HepG2 (cell line): ENCODE measurements around the gene HSPA4L. TPM values are rescaled to one million over a fixed set of nuclear protein-coding genes. Genes with fewer than 3 reads are reported as not detected.

Experiments
- AGO1 ChIP-seq: fragments of 200-400 bp; formaldehyde crosslinking; IDR thresholded peaks from 2 replicates; pipeline ENCODE4 v1.6.1; 2017; ENCODE audit warnings: mild to moderate bottlenecking, low read depth, low read length, moderate library complexity; ENCODE audit not compliant: poor library complexity, severe bottlenecking
- CENPT ChIP-seq: sonication (generic); formaldehyde crosslinking; IDR thresholded peaks from 2 replicates; pipeline ENCODE4 v1.8.0; 2022; ENCODE audit warnings: low read depth, mild to moderate bottlenecking, moderate library complexity, missing genetic modification reagents
- ETV5 ChIP-seq: IDR thresholded peaks from 2 replicates; pipeline ENCODE4 v1.6.1; 2018; ENCODE audit warnings: missing biosample characterization, missing genetic modification reagents, inconsistent platforms, borderline replicate concordance
- GATAD1 ChIP-seq: IDR thresholded peaks from 2 replicates; pipeline ENCODE4 v1.6.1; 2016; ENCODE audit warnings: missing genetic modification reagents, missing compliant biosample characterization
- HMG20B ChIP-seq: conservative IDR thresholded peaks from 2 replicates; pipeline ENCODE4 v1.6.1; 2016; ENCODE audit warnings: missing genetic modification reagents, missing compliant biosample characterization
- IRF1 ChIP-seq: sonication (generic); formaldehyde crosslinking; IDR thresholded peaks from 2 replicates; pipeline ENCODE4 v1.4.0; 2020; ENCODE audit warnings: low read depth, mild to moderate bottlenecking, missing genetic modification reagents
- IRF2 ChIP-seq: IDR thresholded peaks from 2 replicates; pipeline ENCODE4 v1.6.1; 2018; ENCODE audit warnings: missing genetic modification reagents, missing compliant biosample characterization
- KDM4B ChIP-seq: sonication (generic); formaldehyde crosslinking; IDR thresholded peaks from 2 replicates; pipeline ENCODE4 v1.4.0; 2020; ENCODE audit warnings: missing genetic modification reagents
- MNT ChIP-seq: fragments of 450-650 bp; IDR thresholded peaks from 2 replicates; pipeline ENCODE4 v1.6.1; 2016
- NBN ChIP-seq: fragments of 450-650 bp; conservative IDR thresholded peaks from 2 replicates; pipeline ENCODE4 v1.6.1; 2017
- NR2C2 ChIP-seq: sonication (generic); formaldehyde crosslinking; IDR thresholded peaks from 2 replicates; pipeline ENCODE4 v1.4.0; 2020; ENCODE audit warnings: missing genetic modification reagents, mild to moderate bottlenecking, moderate library complexity, borderline replicate concordance
- POLR2AphosphoS5 ChIP-seq: IDR thresholded peaks from 2 replicates; pipeline ENCODE4 v1.6.1; 2012; ENCODE audit warnings: low read depth, low read length
- SATB2 ChIP-seq: sonication (generic); formaldehyde crosslinking; IDR thresholded peaks from 2 replicates; pipeline ENCODE4 v1.5.0; 2020; ENCODE audit warnings: missing genetic modification reagents
- SCMH1 ChIP-seq: sonication (generic); formaldehyde crosslinking; IDR thresholded peaks from 2 replicates; pipeline ENCODE4 v1.9.0; 2021; ENCODE audit warnings: missing genetic modification reagents, mild to moderate bottlenecking, borderline replicate concordance
- ZBTB43 ChIP-seq: sonication (generic); formaldehyde crosslinking; conservative IDR thresholded peaks from 2 replicates; pipeline ENCODE4 v1.4.0; 2020; ENCODE audit warnings: missing genetic modification reagents
- ZFP90 ChIP-seq: sonication (generic); formaldehyde crosslinking; IDR thresholded peaks from 2 replicates; pipeline ENCODE4 v1.8.0; 2022; ENCODE audit warnings: missing genetic modification reagents, mild to moderate bottlenecking, inconsistent platforms, borderline replicate concordance
- ZKSCAN5 ChIP-seq: sonication (generic); formaldehyde crosslinking; IDR thresholded peaks from 2 replicates; pipeline ENCODE4 v1.5.1; 2020; ENCODE audit warnings: mild to moderate bottlenecking, missing genetic modification reagents
- ZNF607 ChIP-seq: sonication (generic); formaldehyde crosslinking; IDR thresholded peaks from 2 replicates; pipeline ENCODE4 v1.5.1; 2020; ENCODE audit warnings: missing genetic modification reagents, mild to moderate bottlenecking, borderline replicate concordance
- polyA plus RNA-seq, 8 experiments: library from polyadenylated mRNA; depleted of rRNA in 3 of 8; stranded (reverse) in 7 of 8; unstranded in 1 of 8; fragments of >200 nt; fragmentation: Illumina TruSeq in 4 of 8; extraction: Trizol in 4 of 8; gene quantifications; 2 replicates each; pipeline versions ENCODE4 v1.2.1 to v1.2.3, GENCODE V29; 2011 to 2016; ENCODE audit warnings: low read depth in 4 of 8, missing spikeins in 1 of 8, mixed read lengths in 1 of 8; ENCODE audit not compliant: insufficient read depth in 1 of 8
- total RNA-seq, 5 experiments: library from RNA; depleted of rRNA; stranded (reverse); fragments of >200 nt; fragmentation: Illumina TruSeq; extraction: Trizol; gene quantifications; 2 replicates each; pipeline ENCODE4 v1.2.3, GENCODE V29; 2016; ENCODE audit warnings: low read depth in 1 of 5
- TF ChIP-seq, protein P1 (sequence below): sonication (generic); formaldehyde crosslinking; IDR thresholded peaks from 2 replicates; pipeline ENCODE4 v1.8.1; 2023; ENCODE audit warnings: mild to moderate bottlenecking, moderate library complexity, missing genetic modification reagents
- TF ChIP-seq, protein P2 (sequence below): sonication (generic); formaldehyde crosslinking; conservative IDR thresholded peaks from 2 replicates; pipeline ENCODE4 v1.4.0; 2020; ENCODE audit warnings: missing genetic modification reagents
- TF ChIP-seq, protein P3 (sequence below): sonication (generic); IDR thresholded peaks from 2 replicates; pipeline ENCODE4 v1.6.1; 2016; ENCODE audit warnings: low read depth, borderline replicate concordance

The HSPA4L gene
- total and polyA plus RNA-seq, 2 of the 13 experiments (the other 11 are each of a cell fraction or from before 2014, with no cell fraction given): 3.7 to 31.5 TPM

- TF ChIP-seq AGO1 (no peak), CENPT (CRISPR knock-in tag) (0 out of 2 replicates have a peak, but pooled peaks have one; percentile 50), ZKSCAN5 (CRISPR knock-in tag) (no peak), ZBTB43 (no peak), NBN (no peak), IRF2 (CRISPR knock-in tag) (peak; percentile 11; the same call in 1 of the 2 replicates), KDM4B (CRISPR knock-in tag) (no peak), MNT (no peak), HMG20B (CRISPR knock-in tag) (0 out of 2 replicates have a peak, but pooled peaks have one; percentile 23), SCMH1 (CRISPR knock-in tag) (no peak), GATAD1 (CRISPR knock-in tag) (peak; percentile 41; the same call in 1 of the 2 replicates), ZFP90 (CRISPR knock-in tag) (peak; percentile 64; the same call in 1 of the 2 replicates), POLR2AphosphoS5 (peak; percentile 79), ZNF607 (CRISPR knock-in tag) (0 out of 2 replicates have a peak, but pooled peaks have one; percentile 26), IRF1 (CRISPR knock-in tag) (no peak), NR2C2 (peak; percentile 29; the same call in 1 of the 2 replicates), SATB2 (no peak), ETV5 (CRISPR knock-in tag) (0 out of 2 replicates have a peak, but pooled peaks have one; percentile 8)
- TF ChIP-seq, protein P1, sequence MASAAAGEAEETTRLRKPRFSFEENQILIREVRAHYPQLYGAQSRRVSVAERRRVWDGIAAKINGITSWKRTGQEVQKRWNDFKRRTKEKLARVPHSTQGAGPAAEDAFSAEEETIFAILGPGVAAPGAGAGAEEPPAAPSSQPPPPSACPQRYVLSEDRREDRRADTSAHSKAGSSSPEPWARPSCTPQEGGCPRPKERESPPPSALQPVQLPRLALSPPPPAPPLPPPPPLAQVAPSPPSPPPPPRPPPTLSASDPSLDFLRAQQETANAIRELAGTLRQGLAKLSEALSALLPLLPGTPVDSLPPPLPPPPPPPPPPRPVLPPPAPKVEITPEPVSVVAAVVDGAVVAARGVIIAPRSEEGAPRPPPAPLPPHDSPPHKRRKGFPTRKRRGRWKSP (CRISPR knock-in tag): peak; percentile 93
- TF ChIP-seq, protein P2, sequence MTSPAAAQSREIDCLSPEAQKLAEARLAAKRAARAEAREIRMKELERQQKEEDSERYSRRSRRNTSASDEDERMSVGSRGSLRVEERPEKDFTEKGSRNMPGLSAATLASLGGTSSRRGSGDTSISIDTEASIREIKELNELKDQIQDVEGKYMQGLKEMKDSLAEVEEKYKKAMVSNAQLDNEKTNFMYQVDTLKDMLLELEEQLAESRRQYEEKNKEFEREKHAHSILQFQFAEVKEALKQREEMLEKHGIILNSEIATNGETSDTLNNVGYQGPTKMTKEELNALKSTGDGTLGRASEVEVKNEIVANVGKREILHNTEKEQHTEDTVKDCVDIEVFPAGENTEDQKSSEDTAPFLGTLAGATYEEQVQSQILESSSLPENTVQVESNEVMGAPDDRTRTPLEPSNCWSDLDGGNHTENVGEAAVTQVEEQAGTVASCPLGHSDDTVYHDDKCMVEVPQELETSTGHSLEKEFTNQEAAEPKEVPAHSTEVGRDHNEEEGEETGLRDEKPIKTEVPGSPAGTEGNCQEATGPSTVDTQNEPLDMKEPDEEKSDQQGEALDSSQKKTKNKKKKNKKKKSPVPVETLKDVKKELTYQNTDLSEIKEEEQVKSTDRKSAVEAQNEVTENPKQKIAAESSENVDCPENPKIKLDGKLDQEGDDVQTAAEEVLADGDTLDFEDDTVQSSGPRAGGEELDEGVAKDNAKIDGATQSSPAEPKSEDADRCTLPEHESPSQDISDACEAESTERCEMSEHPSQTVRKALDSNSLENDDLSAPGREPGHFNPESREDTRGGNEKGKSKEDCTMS: no peak
- TF ChIP-seq, protein P3, sequence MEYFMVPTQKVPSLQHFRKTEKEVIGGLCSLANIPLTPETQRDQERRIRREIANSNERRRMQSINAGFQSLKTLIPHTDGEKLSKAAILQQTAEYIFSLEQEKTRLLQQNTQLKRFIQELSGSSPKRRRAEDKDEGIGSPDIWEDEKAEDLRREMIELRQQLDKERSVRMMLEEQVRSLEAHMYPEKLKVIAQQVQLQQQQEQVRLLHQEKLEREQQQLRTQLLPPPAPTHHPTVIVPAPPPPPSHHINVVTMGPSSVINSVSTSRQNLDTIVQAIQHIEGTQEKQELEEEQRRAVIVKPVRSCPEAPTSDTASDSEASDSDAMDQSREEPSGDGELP: no peak
Measured at GRCh38 chr4:127782275-127783025, at the start of gene HSPA4L (continued).
